ENCODE measurements around the gene LINC01488. TPM values are rescaled to one million over a fixed set of nuclear protein-coding genes. Genes with fewer than 3 reads are reported as not detected.
A peak's percentile ranks its signal among the peaks of the same experiment; 100 is the strongest.

The LINC01488 gene
- total and polyA plus RNA-seq, 9 of the 15 experiments (the other 6 are each of a cell fraction or from before 2014, with no cell fraction given) = not detected

DNA sequence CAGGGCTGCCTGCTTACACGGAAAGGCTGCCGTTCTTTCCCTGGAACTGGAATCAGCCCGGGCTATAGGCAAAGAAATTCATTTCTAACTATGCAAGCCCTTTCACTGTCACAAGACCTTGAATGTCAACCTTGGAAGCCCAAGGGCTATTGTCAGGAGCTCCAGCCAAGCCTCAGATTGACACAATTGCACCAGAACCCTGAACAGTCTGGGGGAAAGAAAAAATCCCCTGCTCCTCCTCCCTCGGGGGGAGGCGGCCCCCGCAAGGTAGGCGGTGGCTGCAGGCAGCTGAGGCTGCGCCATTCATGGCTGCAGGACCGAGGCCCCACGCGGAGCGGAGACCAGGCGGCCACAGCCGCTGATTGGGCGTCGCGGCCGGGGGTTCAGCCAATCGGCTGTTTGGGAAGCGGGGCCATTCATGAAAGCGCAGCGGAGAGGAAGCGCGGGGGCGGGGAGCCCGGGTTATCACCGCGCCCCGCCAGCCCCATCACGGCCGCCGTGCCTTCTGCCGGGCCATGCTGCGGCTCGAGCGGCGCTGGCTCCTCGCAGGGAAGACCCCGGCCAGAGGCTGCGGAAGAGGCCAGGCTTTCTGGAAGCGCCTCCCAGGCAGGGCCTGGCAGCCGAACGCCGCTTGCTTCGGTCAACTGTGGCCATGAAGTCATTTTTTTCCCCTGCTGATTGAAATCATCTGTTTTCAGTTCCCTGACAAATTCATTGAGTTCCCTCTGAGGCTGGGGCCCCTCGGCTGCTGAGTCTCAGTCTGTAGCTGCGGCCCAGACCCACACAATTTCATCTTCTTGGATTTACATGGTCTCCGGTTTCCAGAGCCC is 38.1 kb upstream of the LINC01488 start (continued):
- TF ChIP-seq ZNF124 (CRISPR knock-in tag; IDR thresholded peaks at IDR 0.05) (no peak), ZNF324 (CRISPR knock-in tag; IDR thresholded peaks at IDR 0.05) (no peak), NONO (IDR thresholded peaks at IDR 0.05; ENCODE audit: low read depth in 2 of 2, low read length in 1 of 2) (peak in 1 of 2 experiments; percentile 34; a peak in 1 of 4 replicates), CBFB (CRISPR knock-in tag; IDR thresholded peaks at IDR 0.05) (no peak), TEAD4 (IDR thresholded peaks at IDR 0.05; ENCODE audit: low read length) (no peak), TEAD4 (CRISPR knock-in tag; IDR thresholded peaks at IDR 0.05; ENCODE audit: borderline replicate concordance) (no peak), SIN3B (IDR thresholded peaks at IDR 0.05; ENCODE audit: low read depth) (no peak), HEY1 (CRISPR knock-in tag; IDR thresholded peaks at IDR 0.05; ENCODE audit: borderline replicate concordance) (0 out of 2 replicates have a peak, but pooled peaks have one; percentile 10), RNF2 (IDR thresholded peaks at IDR 0.05) (peak; percentile 70; the same call in 1 of the 2 replicates), TCF3 (CRISPR knock-in tag; IDR thresholded peaks at IDR 0.05) (peak; percentile 21; the same call in 1 of the 2 replicates), ZNF507 (tag; conservative IDR thresholded peaks at IDR 0.05) (no peak), ZZZ3 (IDR thresholded peaks at IDR 0.05) (no peak), RBM39 (optimal IDR thresholded peaks at IDR 0.05; ENCODE audit: low read depth, low read length) (no peak), RUNX1 (IDR thresholded peaks at IDR 0.05; ENCODE audit: low read depth) (no peak), CBX1 (IDR thresholded peaks at IDR 0.05; ENCODE audit: low read depth) (peak; percentile 82; the same call in 1 of the 2 replicates)
- TF ChIP-seq, protein P1, sequence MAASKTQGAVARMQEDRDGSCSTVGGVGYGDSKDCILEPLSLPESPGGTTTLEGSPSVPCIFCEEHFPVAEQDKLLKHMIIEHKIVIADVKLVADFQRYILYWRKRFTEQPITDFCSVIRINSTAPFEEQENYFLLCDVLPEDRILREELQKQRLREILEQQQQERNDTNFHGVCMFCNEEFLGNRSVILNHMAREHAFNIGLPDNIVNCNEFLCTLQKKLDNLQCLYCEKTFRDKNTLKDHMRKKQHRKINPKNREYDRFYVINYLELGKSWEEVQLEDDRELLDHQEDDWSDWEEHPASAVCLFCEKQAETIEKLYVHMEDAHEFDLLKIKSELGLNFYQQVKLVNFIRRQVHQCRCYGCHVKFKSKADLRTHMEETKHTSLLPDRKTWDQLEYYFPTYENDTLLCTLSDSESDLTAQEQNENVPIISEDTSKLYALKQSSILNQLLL (CRISPR knock-in tag; IDR thresholded peaks at IDR 0.05; ENCODE audit: borderline replicate concordance) = no peak
- TF ChIP-seq, protein P2, sequence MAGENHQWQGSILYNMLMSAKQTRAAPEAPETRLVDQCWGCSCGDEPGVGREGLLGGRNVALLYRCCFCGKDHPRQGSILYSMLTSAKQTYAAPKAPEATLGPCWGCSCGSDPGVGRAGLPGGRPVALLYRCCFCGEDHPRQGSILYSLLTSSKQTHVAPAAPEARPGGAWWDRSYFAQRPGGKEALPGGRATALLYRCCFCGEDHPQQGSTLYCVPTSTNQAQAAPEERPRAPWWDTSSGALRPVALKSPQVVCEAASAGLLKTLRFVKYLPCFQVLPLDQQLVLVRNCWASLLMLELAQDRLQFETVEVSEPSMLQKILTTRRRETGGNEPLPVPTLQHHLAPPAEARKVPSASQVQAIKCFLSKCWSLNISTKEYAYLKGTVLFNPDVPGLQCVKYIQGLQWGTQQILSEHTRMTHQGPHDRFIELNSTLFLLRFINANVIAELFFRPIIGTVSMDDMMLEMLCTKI (IDR thresholded peaks at IDR 0.05; ENCODE audit: partially characterized antibody) = no peak
- TF ChIP-seq, protein P3, sequence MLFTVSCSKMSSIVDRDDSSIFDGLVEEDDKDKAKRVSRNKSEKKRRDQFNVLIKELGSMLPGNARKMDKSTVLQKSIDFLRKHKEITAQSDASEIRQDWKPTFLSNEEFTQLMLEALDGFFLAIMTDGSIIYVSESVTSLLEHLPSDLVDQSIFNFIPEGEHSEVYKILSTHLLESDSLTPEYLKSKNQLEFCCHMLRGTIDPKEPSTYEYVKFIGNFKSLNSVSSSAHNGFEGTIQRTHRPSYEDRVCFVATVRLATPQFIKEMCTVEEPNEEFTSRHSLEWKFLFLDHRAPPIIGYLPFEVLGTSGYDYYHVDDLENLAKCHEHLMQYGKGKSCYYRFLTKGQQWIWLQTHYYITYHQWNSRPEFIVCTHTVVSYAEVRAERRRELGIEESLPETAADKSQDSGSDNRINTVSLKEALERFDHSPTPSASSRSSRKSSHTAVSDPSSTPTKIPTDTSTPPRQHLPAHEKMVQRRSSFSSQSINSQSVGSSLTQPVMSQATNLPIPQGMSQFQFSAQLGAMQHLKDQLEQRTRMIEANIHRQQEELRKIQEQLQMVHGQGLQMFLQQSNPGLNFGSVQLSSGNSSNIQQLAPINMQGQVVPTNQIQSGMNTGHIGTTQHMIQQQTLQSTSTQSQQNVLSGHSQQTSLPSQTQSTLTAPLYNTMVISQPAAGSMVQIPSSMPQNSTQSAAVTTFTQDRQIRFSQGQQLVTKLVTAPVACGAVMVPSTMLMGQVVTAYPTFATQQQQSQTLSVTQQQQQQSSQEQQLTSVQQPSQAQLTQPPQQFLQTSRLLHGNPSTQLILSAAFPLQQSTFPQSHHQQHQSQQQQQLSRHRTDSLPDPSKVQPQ (CRISPR knock-in tag; IDR thresholded peaks at IDR 0.05; ENCODE audit: borderline replicate concordance) = peak; percentile 39; the same call in 1 of the 2 replicates

Measured in K562 (cell line).